Upper lobe of left lung (tissue), 6 donors: ENCODE data around the gene SCG2. TPM values are rescaled to one million over a fixed set of nuclear protein-coding genes. Genes with fewer than 3 reads are reported as not detected.

Experiments
- ATAC-seq, 2 donors: fragments of 200-7000 bp; cut with Tn5 transposase; one replicate each; pipeline ENCODE4 v1.9.1; 2022; ENCODE audit warnings: mild to moderate bottlenecking in 2 of 2, moderate library complexity in 2 of 2; ENCODE audit not compliant: low FRiP score in 2 of 2
- DNase-seq, 2 donors: peaks; one replicate each; pipeline ENCODE4 v3.0.0-alpha.2; 2019 to 2020
- H3K27ac ChIP-seq, 4 donors: fragments of 200-600 bp; sonication (generic); one replicate each; pipeline ENCODE4 v1.5.1; 2016 to 2019
- H3K27me3 ChIP-seq, 4 donors: fragments of 200-600 bp; sonication (generic); one replicate each; pipeline ENCODE4 v1.5.1; 2017 to 2019
- H3K36me3 ChIP-seq, 4 donors: fragments of 200-600 bp; sonication (generic); one replicate each; pipeline ENCODE4 v1.5.1; 2016 to 2019
- H3K4me1 ChIP-seq, 4 donors: fragments of 200-600 bp; sonication (generic); one replicate each; pipeline ENCODE4 v1.5.1; 2018 to 2019
- H3K4me3 ChIP-seq, 4 donors: fragments of 200-600 bp; sonication (generic); one replicate each; pipeline ENCODE4 v1.5.1; 2017 to 2019; ENCODE audit warnings: mild to moderate bottlenecking in 2 of 4, moderate library complexity in 1 of 4
- H3K9me3 ChIP-seq, 4 donors: fragments of 200-600 bp; sonication (generic); one replicate each; pipeline ENCODE4 v1.5.1; 2018 to 2019
- CTCF ChIP-seq, 6 experiments: fragments of 450-650 bp in 4 of 6; fragments of 200-600 bp in 2 of 6; sonication (generic) in 2 of 6; IDR thresholded peaks; one replicate each; pipeline ENCODE4 v1.5.1; 2016 to 2019; ENCODE audit warnings: antibody characterized with exemption in 6 of 6
- EP300 ChIP-seq, 4 donors: sonication (generic); formaldehyde crosslinking; IDR thresholded peaks; one replicate each; pipeline ENCODE4 v1.5.1; 2017; ENCODE audit warnings: antibody characterized with exemption in 4 of 4, control low read depth in 2 of 4
- POLR2A ChIP-seq, 4 donors: fragments of 450-650 bp; IDR thresholded peaks; one replicate each; pipeline ENCODE4 v1.5.1; 2016 to 2017; ENCODE audit warnings: antibody characterized with exemption in 4 of 4, mild to moderate bottlenecking in 2 of 4
- POLR2AphosphoS5 ChIP-seq, 2 donors: sonication (generic); formaldehyde crosslinking; IDR thresholded peaks; one replicate each; pipeline ENCODE4 v1.5.1; 2017; ENCODE audit warnings: antibody characterized with exemption in 2 of 2
- WGBS, 2 donors: methylation state at CpG; one replicate each; pipeline ENCODE4 v1.1.5; 2017 to 2018; 5-methylcytosine and 5-hydroxymethylcytosine counted together
- total RNA-seq, 6 donors: library from RNA; depleted of rRNA in 4 of 6; stranded (reverse); fragments of >200 nt in 4 of 6; gene quantifications; one replicate each; pipeline versions ENCODE4 v1.1.0 to v1.2.1, GENCODE V29; 2016 to 2021
- donor health status: DM: no; HTN: no; CAD: no; lungs with moderate emphysema.
- donor health status: DM: no; HTN: yes; CAD: no; lungs with severe emphysema.

The SCG2 gene
- total RNA-seq, 6 donors from 2014 or later, result 0.15 to 0.79 (median 0.44) TPM; not detected in 1

GRCh38 chr2:223644136-223644535 lies 42.0 kb upstream of the SCG2 start:
- WGBS, 2 donors, result 38 to 41% methylated on average over 3 of the region's 3 CpGs
- Histone ChIP-seq H3K9me3 (no peaks in the 10 kb centered on the region), H3K4me1 (peaks cover 0 to 6% (median 0%) of the 10 kb centered on the region in 4 donors), H3K4me3 (no peak overlapping the region), H3K36me3 (no peaks in the 10 kb centered on the region), H3K27ac (no peak overlapping the region), H3K27me3 (no peaks in the 10 kb centered on the region)
- DNase-seq, result no peak
- TF ChIP-seq POLR2AphosphoS5 (IDR thresholded peaks at IDR 0.05) (no peak), CTCF (IDR thresholded peaks at IDR 0.05) (no peak), POLR2A (IDR thresholded peaks at IDR 0.05) (no peak), EP300 (IDR thresholded peaks at IDR 0.05) (no peak)
- ATAC-seq, result no peak

GRCh38 chr2:223643309-223643708 lies 41.1 kb upstream of the SCG2 start:
- DNase-seq, result no peak
- peaks cover 0 to 6% (median 0%) of the 10 kb centered on the region in 4 donors for H3K4me1 ChIP-seq
- H3K27me3 ChIP-seq, result no peaks in the 10 kb centered on the region
- H3K4me3 ChIP-seq, result no peak overlapping the region
- TF ChIP-seq EP300 (IDR thresholded peaks at IDR 0.05) (no peak), CTCF (IDR thresholded peaks at IDR 0.05) (no peak), POLR2AphosphoS5 (IDR thresholded peaks at IDR 0.05) (no peak), POLR2A (IDR thresholded peaks at IDR 0.05) (no peak)
- H3K27ac ChIP-seq, result no peak overlapping the region
- ATAC-seq, result no peak
- WGBS, 2 donors, result 33 to 45% methylated on average over 4 of the region's 4 CpGs
- H3K9me3 ChIP-seq, result no peaks in the 10 kb centered on the region
- no peaks in the 10 kb centered on the region for H3K36me3 ChIP-seq

- ATAC-seq (no peak), DNase-seq (no peak)
- peaks cover 0 to 6% (median 0%) of the 10 kb centered on the region in 4 donors for H3K4me1 ChIP-seq
- TF ChIP-seq POLR2AphosphoS5 (IDR thresholded peaks at IDR 0.05), result no peak
- TF ChIP-seq POLR2A (IDR thresholded peaks at IDR 0.05), result no peak
- no peak for TF ChIP-seq EP300 (IDR thresholded peaks at IDR 0.05)
- TF ChIP-seq CTCF (IDR thresholded peaks at IDR 0.05), result no peak
- no peak overlapping the region for H3K4me3 ChIP-seq
- 90 to 100% methylated on average over 1 of the region's 1 CpG for WGBS, 2 donors
- H3K36me3 ChIP-seq, result no peaks in the 10 kb centered on the region
- no peaks in the 10 kb centered on the region for H3K27me3 ChIP-seq
- H3K27ac ChIP-seq, result peak overlapping the region in 1 of 4 donors; percentile 8
- no peaks in the 10 kb centered on the region for H3K9me3 ChIP-seq
Observed at GRCh38 chr2:223642506-223642905, 40.3 kb upstream of the SCG2 start.

- Histone ChIP-seq H3K36me3 (no peaks in the 10 kb centered on the region), H3K9me3 (no peaks in the 10 kb centered on the region), H3K4me3 (no peak overlapping the region), H3K4me1 (peaks cover 0 to 6% (median 0%) of the 10 kb centered on the region in 4 donors), H3K27ac (no peak overlapping the region), H3K27me3 (no peaks in the 10 kb centered on the region)
- no peak for ATAC-seq
- no peak for TF ChIP-seq CTCF (IDR thresholded peaks at IDR 0.05)
- no peak for TF ChIP-seq POLR2AphosphoS5 (IDR thresholded peaks at IDR 0.05)
- no peak for TF ChIP-seq EP300 (IDR thresholded peaks at IDR 0.05)
- TF ChIP-seq POLR2A (IDR thresholded peaks at IDR 0.05), result no peak
- 29 to 36% methylated on average over 5 of the region's 5 CpGs for WGBS, 2 donors
- DNase-seq, result no peak
Observed at GRCh38 chr2:223641082-223641481, 38.9 kb upstream of the SCG2 start.

- TF ChIP-seq EP300 (IDR thresholded peaks at IDR 0.05) (no peak), POLR2AphosphoS5 (IDR thresholded peaks at IDR 0.05) (no peak), CTCF (IDR thresholded peaks at IDR 0.05) (no peak), POLR2A (IDR thresholded peaks at IDR 0.05) (no peak)
- DNase-seq, result no peak
Observed at GRCh38 chr2:223635080-223635479, 32.9 kb upstream of the SCG2 start.

More at GRCh38 chr2:223635080-223635479, 32.9 kb upstream of the SCG2 start:
- no peak overlapping the region for H3K27ac ChIP-seq
- no peaks in the 10 kb centered on the region for H3K4me1 ChIP-seq
- WGBS, 2 donors, result 61 to 67% methylated on average over 1 of the region's 1 CpG
- no peaks in the 10 kb centered on the region for H3K27me3 ChIP-seq
- no peaks in the 10 kb centered on the region for H3K36me3 ChIP-seq
- H3K4me3 ChIP-seq, result no peak overlapping the region
- H3K9me3 ChIP-seq, result no peaks in the 10 kb centered on the region
- no peak for ATAC-seq
